Measurements from ENCODE around the gene ARL4C.
"Not testable (repeated sequence)": the region's sequence is repeated elsewhere in the genome, so short reads cannot be mapped to it uniquely, and the experiment has no call there.

Gene ARL4C

DNA sequence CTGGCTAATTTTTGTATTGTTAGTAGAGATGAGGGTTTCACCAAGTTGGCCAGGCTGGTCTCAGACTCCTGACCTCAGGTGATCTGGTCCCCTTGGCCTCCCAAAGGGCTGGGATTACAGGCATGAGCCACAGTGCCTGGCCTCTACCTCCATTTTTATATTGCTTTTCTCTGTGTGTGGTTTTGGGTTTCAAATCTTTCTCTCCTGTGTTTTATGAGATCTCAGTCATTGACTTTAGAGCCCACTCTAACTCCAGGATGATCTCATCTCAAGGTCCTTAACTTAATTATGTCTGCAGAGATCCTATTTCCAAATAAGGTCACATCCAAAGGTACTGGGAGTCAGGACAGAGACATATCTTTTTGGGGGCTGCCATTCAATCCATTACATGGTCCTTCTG, 24.7 kb downstream of the ARL4C start:
- DNase-seq: peak; percentile 8

GRCh38 chr2:234469972-234470371, 26.9 kb downstream of the ARL4C start:
- DNase-seq: no peak

- no peak for DNase-seq
These were observed 27.5 kb downstream of the ARL4C start for GRCh38 chr2:234469251-234469845.

DNA sequence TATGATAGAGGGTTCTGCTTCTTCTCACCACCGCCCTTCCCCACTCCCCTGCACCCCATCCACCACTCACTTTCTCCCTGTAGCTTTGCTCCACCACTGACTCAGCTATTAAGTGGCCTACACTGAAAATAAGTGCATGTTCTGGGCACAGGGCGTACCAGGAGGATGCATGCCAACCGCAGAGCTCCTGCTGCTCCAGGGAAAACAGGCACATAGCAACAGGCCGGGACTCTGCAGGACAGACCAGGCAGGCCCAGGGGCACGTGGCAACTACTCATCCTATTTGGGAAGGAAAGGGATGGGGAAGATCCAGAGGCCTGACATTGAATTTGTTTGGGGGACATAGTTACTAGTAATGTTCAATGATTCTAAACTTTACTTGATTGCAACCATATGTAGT, 28.4 kb downstream of the ARL4C start:
- DNase-seq: no peak

GRCh38 chr2:234467289-234467688, 29.6 kb downstream of the ARL4C start:
- no peak for DNase-seq

GRCh38 chr2:234464291-234464645, 32.6 kb downstream of the ARL4C start:
- DNase-seq: no peak

- DNase-seq: peak; percentile 69
These were observed 33.1 kb downstream of the ARL4C start for GRCh38 chr2:234463626-234464290.

DNA sequence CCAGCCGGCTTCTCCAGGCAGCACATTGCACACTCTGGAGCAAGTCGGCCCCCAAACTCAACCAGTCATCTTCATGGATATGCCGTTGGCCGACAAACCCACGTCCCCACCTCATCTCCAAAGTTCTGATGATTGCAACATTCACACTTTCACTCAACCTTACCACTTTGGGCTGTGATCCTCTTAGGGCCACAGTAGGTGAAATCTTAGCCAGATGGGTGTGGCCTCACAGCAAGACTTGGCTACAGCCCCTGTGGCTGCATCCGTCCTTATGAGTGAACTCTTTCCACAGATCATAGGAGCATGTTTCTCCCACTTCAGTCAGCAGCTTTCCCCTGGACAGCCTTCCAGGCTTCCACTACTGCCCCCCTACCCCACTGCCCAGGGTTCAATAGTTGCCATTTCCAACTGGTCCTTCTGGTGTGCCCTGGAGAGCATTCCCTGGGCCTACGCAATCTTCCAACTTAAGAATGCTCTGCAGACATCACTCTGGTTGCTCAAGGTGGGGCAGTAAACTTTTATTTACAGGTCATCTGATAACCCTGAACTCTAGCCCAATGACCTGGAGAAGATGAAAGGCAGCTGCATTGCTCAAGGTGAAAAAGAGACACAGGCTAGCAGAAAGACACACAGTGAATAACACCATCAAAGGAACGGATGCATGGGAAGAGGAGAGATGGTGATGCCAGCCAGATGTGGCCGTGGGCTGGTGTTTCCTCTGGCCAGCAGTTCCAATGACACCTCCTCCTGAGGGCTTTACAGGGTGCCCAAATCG, 34.5 kb downstream of the ARL4C start:
- no peak for DNase-seq

- DNase-seq: peak; percentile 32
These were observed 37.4 kb downstream of the ARL4C start for GRCh38 chr2:234459401-234460009.

- DNase-seq: no peak
These were observed 38.4 kb downstream of the ARL4C start for GRCh38 chr2:234458466-234458865.

GRCh38 chr2:234457421-234457820, 39.5 kb downstream of the ARL4C start:
- DNase-seq: no peak

DNA sequence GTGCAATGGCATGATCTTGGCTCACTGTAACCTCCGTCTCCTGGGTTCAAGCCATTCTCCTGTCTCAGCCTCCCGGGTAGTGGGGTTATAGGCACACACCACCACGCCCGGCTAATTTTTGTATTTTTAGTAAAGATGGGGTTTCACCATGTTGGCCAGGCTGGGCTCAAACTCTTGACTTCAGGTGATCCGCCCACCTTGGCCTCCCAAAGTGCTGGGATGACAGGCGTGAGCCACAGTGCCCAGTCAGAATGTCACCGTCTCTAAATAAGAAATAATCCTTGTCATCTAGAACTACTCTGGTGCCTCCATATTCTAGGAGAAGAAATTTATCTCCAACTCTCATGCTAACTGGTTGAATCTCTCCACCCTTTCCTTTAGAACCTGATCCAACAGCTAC, 41.6 kb downstream of the ARL4C start:
- DNase-seq: not testable (repeated sequence)

GRCh38 chr2:234454433-234454832, 42.4 kb downstream of the ARL4C start:
- no peak for DNase-seq

DNA sequence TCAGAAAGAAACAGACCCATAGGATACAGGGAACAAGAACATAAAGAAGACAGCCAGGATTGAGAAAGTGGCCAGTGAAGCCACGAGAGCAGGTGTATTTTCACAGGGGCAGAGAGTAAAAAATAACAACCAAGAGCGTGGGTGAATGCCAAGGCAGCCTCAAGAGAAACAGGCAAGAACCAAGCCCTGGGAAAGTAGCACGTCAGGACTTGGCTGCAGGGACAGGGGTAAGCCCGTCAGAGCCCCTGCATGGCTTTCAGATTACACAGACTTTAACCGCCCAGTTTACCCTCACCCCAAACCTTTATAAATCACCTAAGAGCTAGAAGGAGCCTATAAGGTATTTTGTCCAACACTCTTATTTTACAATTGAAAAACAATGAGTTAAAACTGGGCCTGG, 43.7 kb downstream of the ARL4C start:
- DNase-seq: no peak

DNA sequence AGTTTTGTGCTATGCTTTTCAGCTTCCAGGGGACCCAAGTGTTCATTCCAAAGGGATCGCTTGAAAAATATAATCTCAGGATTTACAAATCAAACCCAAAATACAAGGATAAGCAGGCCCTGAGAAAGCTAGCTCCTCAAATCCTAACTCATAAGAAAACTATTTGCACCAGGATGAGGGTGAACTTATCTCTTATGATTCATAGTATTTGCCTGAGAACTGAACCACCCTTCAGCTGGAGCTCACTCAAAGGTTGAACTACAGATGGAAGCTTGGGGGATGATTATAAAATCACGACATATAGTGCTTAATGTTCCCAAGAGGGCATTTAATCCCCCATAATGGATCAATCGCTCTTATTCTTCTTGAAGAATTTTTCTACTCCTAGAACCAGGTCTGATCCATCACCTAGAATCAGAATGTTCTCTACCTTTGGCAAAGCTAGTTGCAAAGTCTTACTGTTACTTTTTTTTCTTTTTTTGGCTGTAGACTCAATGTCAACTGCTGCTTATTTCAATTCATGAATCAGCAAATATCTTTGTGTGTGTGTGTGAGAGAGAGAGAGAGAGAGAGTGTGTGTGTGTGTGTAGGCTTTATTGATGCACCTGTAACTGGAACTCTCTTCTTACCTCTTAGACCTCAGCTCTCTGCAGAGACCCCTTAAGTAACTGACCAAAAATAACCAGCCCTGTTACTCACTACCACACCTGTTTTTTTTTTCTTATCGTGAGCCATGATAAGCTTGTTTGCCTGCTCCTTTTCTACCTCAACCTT, 44.8 kb downstream of the ARL4C start:
- no peak for DNase-seq

GRCh38 chr2:234451242-234451641, 45.6 kb downstream of the ARL4C start:
- DNase-seq: no peak

GRCh38 chr2:234450431-234451124, 46.3 kb downstream of the ARL4C start:
- no peak for DNase-seq

- no peak for DNase-seq
These were observed 48.2 kb downstream of the ARL4C start for GRCh38 chr2:234448506-234449184.

GRCh38 chr2:234447963-234448362, 48.9 kb downstream of the ARL4C start:
- DNase-seq: no peak

- DNase-seq: no peak
These were observed 49.7 kb downstream of the ARL4C start for GRCh38 chr2:234447189-234447588.

DNA sequence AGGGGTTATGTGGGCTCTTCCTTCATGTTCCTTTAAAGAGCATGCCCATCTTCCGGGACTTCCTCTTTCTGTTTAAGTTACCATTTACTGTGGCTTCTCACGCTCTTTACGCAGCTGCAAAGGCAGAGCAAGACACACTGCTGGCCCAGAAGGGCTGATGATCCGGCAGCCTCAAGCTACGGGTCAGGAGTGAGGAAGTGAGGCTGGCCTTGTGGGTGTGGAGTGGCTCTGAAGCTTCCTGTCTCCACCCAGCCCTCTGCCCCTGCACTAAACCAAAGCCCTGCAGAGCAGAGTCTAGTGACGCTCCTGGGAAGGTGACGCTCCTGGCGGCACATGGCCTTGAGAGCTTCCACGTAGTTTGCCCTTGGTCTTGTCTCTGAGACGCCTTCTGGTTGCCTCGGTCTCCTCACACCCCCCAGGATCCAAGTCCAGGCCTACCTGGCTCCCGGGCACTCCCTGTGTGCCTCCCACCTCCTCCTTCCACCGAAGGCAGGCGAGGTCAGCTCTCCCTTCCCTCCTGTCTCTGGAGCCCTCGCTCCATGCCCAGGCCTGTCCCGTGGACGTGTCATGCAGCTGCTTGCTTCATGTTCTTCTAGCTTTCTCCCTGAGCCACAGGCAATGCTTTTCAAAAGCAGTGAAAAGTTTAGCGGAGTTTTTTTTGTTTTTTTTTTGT, 50.3 kb downstream of the ARL4C start:
- no peak for DNase-seq
